RPMI8226 (cell line): ENCODE data around the gene MACO1.
A peak's percentile ranks its signal among the peaks of the same experiment; 100 is the strongest.
"Not testable (repeated sequence)": the region's sequence is repeated elsewhere in the genome, so short reads cannot be mapped to it uniquely, and the experiment has no call there.

Source experiments
- DNase-seq: peaks from one replicate; pipeline ENCODE4 v3.0.0-alpha.2; 2015

The MACO1 gene, protein sequence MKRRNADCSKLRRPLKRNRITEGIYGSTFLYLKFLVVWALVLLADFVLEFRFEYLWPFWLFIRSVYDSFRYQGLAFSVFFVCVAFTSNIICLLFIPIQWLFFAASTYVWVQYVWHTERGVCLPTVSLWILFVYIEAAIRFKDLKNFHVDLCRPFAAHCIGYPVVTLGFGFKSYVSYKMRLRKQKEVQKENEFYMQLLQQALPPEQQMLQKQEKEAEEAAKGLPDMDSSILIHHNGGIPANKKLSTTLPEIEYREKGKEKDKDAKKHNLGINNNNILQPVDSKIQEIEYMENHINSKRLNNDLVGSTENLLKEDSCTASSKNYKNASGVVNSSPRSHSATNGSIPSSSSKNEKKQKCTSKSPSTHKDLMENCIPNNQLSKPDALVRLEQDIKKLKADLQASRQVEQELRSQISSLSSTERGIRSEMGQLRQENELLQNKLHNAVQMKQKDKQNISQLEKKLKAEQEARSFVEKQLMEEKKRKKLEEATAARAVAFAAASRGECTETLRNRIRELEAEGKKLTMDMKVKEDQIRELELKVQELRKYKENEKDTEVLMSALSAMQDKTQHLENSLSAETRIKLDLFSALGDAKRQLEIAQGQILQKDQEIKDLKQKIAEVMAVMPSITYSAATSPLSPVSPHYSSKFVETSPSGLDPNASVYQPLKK

GRCh38 chr1:25430073-25430966 is at the start of gene MACO1:
Gene MACO1 (plus strand): TSS chr1:25430897. CDS start chr1:25431099, 202 bp downstream.
- peak; percentile 98 for DNase-seq

DNA sequence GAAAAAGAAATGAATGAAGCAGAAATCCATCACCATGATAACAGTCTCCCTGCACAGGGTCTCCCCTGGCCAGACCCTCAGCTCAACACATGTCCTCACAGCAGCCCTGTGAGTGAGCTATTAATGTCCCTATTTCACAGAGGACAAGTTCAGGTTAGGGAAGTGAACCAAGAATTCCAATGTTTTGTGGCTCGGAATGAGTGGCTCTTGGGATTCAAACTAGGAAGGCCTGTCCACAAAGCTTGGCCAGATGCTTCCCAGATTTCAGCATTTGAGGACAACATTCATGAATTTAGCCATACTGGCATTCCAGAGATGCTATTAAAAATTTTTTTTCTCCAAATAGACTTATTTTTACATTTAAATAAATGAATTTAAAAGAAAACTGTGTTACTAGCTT is 48.2 kb upstream of the MACO1 start:
- not testable (repeated sequence) for DNase-seq

DNA sequence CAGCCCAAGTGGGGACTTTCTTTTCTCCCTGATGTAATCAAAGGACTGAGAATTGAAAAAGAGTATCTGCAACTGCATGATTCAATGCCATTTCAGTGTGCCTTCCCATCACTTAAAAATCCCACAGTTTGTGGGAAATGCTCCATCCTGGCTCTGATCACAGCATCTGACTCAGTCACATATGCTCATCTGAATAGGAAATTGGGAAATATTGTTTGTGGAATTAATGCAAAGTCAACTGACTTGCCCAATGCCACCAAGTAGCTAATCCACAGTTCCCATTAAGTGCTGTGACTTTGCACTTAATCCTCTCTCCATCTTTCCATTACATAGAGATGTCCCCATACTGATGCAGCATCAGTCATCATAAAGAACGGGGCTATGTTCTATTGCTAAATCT is 47.6 kb upstream of the MACO1 start:
- not testable (repeated sequence) for DNase-seq

- not testable (repeated sequence) for DNase-seq
Observed at GRCh38 chr1:25383875-25384274, 46.8 kb upstream of the MACO1 start.

DNA sequence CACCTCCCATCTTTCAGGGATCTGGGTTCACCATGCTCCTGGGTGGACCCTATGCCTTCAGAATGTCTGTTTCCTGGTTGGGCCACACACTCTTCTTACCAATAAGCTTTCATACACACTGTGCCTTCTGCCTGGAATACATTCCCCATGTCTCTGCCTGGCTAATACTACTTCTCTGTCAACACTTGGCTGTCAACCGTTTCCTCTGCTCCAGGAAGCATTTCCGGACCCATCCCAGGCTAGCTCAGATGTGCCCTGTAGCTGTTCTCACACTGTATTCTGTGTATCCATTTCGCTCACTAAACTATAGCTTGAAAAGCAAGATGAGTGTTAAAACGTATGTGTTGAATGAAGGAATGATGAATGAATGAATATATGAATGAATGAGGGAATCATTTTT is 43.6 kb upstream of the MACO1 start:
- DNase-seq = not testable (repeated sequence)

DNA sequence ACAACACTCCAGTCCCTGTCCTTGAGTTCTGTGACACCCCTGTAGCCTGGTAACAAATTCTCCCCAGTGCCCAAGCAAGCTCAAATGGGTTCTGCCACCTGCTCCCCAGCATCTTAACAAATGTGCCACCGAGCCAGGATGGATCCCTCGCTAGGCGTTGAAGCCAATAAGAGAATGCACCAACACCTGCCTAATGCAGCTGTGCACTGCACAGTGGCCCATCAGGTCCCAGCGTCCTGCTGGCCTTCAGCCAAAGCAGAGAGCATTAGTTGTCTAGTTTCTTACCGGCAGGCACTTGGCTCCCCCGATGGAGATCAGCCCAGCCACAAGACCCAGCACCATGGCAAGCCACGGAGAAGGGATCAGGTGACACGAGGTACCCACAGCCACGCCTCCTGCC is 42.0 kb upstream of the MACO1 start:
- DNase-seq = peak; percentile 93

DNA sequence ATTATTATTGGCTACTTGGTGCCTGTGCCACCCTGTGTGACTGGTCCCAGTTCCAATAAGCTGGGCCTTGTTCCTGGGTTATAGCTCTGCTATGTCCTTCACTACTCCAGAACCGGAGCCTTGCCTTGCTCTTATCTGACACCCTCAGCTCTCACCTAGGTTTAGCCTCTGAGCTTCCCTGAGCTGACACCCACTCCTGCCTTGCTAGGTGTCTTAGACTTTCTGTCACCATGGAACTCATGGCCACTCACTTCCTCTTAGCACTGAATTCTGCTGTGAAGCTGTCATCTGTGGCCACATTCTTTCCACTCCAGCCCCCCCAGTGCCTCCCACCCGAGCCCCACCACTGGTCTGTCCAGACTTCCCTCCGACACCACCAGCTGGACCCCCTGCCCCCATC is 41.0 kb upstream of the MACO1 start:
- not testable (repeated sequence) for DNase-seq

GRCh38 chr1:25392841-25393240 is 37.9 kb upstream of the MACO1 start:
- no peak for DNase-seq

DNA sequence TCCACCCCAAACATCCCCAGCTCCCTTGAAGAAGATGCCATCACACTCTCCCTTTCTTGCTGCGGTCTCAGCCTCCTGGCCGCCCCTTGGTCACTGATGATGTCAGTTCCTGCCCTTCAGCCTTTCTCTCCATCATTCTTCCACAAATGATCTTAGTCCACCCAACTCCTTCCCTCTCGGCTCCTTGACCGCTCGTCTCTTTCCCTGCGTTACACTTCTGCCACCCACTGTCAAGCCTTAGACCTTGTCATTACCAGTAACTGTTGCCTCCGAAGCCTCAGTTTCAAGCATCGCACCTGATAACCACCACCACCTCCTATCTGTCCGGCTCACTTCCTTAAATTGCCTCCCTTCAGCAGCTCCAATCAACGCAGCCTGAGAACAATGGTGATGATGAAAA is 33.1 kb upstream of the MACO1 start:
- not testable (repeated sequence) for DNase-seq

GRCh38 chr1:25398079-25398478 is 32.6 kb upstream of the MACO1 start:
- not testable (repeated sequence) for DNase-seq

DNA sequence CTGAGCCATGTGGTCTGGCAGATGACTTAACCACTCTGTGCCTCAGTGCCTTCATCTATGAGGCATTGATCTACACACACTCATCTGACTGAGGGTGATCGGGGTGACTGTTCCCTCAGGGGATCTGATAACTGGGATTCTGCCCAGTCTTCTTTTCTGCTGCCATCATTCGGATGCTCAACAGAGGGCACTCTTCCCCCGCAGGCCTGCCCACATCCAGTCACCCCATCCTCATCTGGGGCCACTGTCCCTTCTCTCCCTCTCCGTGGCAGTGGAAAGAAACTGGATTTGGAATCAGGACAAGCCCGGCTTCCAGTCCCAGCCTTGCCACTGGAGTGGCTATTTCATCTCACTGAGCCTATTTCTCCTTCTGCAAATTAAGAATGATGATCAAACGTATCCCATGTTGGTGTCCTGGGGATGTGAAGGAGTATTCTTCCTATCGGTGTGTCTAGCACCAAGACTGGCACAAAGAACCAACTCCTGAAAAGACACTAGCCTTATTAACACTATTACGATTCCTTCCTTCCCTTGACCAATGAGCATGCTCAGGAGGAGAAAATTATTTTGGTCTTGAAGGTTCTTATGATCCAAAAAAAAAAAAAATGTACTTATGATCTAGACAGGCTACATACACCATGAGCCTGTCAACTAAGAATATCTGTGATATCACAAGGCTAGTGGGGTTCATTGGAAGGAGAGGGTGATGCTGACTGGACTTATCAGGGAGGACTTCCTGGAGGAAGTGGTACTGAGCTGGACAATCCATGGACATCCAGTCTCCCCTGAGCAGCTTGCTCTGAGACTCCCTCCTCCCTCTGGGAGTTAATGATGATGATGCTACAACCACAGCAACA is 27.5 kb upstream of the MACO1 start:
- not testable (repeated sequence) for DNase-seq

GRCh38 chr1:25405731-25406305 is 24.9 kb upstream of the MACO1 start:
- not testable (repeated sequence) for DNase-seq

GRCh38 chr1:25409641-25410427 is 20.9 kb upstream of the MACO1 start:
- not testable (repeated sequence) for DNase-seq

DNA sequence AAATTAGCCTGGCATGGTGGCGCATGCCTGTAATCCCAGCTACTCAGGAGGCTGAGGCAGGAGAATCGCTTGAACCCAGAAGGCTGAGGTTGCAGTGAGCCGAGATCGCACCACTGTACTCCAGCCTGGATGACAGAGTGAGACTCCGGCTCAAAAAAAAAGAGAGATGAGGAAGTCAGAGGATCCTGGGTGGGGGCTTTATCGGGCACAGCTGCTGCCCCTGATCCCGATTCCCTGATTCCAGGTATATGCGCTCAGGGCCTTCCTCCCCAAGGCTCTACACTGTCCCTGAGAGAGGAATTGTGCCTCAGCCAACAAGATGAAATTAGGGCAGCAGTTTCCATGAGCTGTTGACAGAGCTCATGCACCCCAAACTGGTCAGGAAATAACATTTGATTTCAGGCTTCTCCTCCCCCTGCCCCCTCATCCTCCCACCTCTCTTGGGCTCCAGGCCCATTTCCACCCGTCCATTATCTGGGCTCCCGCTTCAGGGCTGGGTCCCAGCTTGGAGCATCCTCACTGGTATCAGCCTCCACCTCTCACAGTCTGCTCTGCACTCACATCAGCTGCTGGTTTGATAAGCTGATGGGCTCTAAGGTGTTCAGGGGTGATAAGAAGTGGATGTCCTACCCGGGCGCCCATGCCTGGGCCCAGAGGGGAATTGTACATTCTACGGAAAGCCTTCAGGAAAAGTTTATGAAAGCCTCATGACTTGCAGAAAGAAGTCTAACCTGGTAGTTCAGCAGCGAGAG is 17.6 kb upstream of the MACO1 start:
- not testable (repeated sequence) for DNase-seq

- not testable (repeated sequence) for DNase-seq
Observed at GRCh38 chr1:25414157-25414556, 16.5 kb upstream of the MACO1 start.

GRCh38 chr1:25414578-25414977 is 16.1 kb upstream of the MACO1 start:
- DNase-seq = not testable (repeated sequence)

DNA sequence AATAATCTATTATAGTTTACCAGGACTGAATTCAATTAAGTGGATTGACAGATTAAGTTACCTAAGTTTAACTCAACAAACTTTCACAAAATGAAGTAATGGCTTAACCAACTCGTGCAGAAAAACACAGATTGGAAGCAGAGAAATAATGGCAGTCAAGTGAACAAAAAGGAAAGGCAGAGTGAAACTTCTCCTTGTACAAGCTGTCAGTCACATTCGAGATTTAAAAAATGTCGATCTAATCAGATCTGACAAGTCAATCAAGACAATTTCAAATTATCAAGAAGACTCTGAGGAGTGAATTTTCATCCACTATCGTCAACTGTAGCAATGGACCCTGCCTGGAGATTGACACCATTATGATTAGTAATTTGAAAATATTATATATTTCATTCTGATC is 13.4 kb upstream of the MACO1 start:
- not testable (repeated sequence) for DNase-seq

DNA sequence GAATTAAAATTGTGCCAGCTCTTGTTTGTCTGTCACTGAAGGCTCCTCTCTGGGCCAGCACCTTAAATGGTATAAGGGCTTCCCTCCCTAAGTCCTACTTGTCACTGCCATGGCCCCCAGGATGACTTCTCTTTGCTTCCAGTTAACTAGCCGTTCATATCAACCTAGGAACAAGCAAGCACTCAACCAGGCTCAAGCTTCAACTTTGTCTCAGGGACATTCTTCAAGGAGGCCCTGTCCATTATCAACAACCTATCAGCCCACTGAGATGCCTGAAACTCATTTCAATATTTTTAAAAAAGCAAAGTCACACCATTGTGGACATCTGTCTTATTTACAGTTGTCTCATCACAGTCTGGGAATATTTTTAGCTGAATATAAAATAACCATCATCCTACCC is 11.4 kb upstream of the MACO1 start:
- DNase-seq = not testable (repeated sequence)

DNA sequence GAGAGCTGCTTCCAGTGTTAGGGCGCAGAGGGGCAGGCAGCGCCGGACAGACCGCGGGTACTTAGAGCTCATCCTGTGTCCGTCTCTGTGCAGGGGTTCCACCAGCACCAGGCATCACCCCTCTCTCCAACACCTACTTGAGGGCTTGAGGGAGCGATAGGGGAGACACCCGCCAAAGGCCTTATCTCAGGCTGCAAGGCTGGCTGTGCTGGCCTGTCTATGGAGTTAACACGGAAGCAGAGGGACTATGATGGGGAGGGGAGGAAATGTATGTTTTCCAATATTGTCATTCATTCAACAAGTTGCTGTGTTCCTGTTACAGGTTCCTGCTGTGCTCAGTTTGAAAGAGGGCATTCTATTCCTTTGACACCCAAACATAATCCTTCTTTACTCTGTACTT is 10.0 kb upstream of the MACO1 start, which contains the start of gene RHCE:
Gene RHCE (minus strand): TSS at position 111 of the 400 bp plus-strand sequence. CDS start 39 bp downstream, at position 72.
- DNase-seq = not testable (repeated sequence)

- DNase-seq = not testable (repeated sequence)
Observed at GRCh38 chr1:25423206-25423605, 7.5 kb upstream of the MACO1 start.
